Natural killer cell (primary cell): Measurements from ENCODE around the gene RHOF. TPM values are rescaled to one million over a fixed set of nuclear protein-coding genes. Genes with fewer than 3 reads are reported as not detected.

Source experiments
- ATAC-seq, 3 donors: fragments of 150-1000 bp in 2 of 3; fragments of 200-7000 bp in 1 of 3; cut with Tn5 transposase; 1 replicate in 1 of 3; 2 replicates in 2 of 3; pipeline ENCODE4 v1.10.0; 2021; ENCODE audit warnings: mild to moderate bottlenecking in 2 of 3, moderate library complexity in 2 of 3
- DNase-seq, 2 donors: peaks; one replicate each; pipeline versions ENCODE4 v3.0.0 to v3.0.0-alpha.2; 2013 to 2021; ENCODE audit warnings: mixed read lengths in 1 of 2
- H3K27ac ChIP-seq: one replicate; pipeline ENCODE4 v1.5.1; 2013; ENCODE audit warnings: mild to moderate bottlenecking, low read length
- H3K27me3 ChIP-seq: one replicate; pipeline ENCODE4 v1.6.1; 2013; ENCODE audit warnings: low read length; ENCODE audit not compliant: control insufficient read depth, insufficient read depth
- H3K36me3 ChIP-seq: one replicate; pipeline ENCODE4 v1.6.1; 2013; ENCODE audit warnings: low read length; ENCODE audit not compliant: control insufficient read depth, insufficient read depth
- H3K4me1 ChIP-seq: one replicate; pipeline ENCODE4 v1.6.1; 2013; ENCODE audit warnings: low read length; ENCODE audit not compliant: control insufficient read depth, insufficient read depth
- H3K4me3 ChIP-seq: one replicate; pipeline ENCODE4 v1.5.1; 2013; ENCODE audit warnings: low read length
- H3K9me3 ChIP-seq: one replicate; pipeline ENCODE4 v1.6.1; 2013; ENCODE audit warnings: low read length; ENCODE audit not compliant: control insufficient read depth, insufficient read depth
- H3K27ac Mint-ChIP-seq, 2 donors: one replicate each; pipeline ENCODE4 v1.8.0; 2022; ENCODE audit warnings: mild to moderate bottlenecking in 2 of 2, mixed read lengths in 2 of 2, moderate library complexity in 1 of 2
- H3K27me3 Mint-ChIP-seq, 2 donors: one replicate each; pipeline ENCODE4 v1.8.0; 2022; ENCODE audit warnings: low read depth in 2 of 2, mixed read lengths in 2 of 2
- H3K36me3 Mint-ChIP-seq: one replicate; pipeline ENCODE4 v1.8.0; 2022; ENCODE audit warnings: mixed read lengths
- H3K4me1 Mint-ChIP-seq, 2 donors: one replicate each; pipeline ENCODE4 v1.8.0; 2022; ENCODE audit warnings: mixed read lengths in 2 of 2
- H3K4me3 Mint-ChIP-seq: one replicate; pipeline ENCODE4 v1.8.0; 2022; ENCODE audit warnings: mild to moderate bottlenecking, moderate library complexity, mixed read lengths
- H3K9me3 Mint-ChIP-seq, 2 donors: one replicate each; pipeline ENCODE4 v1.8.0; 2022; ENCODE audit warnings: mixed read lengths in 2 of 2
- WGBS: methylation state at CpG from one replicate; pipeline ENCODE4 v1.1.7; 2013; ENCODE audit warnings: missing lambda C conversion rate; ENCODE audit not compliant: insufficient coverage; 5-methylcytosine and 5-hydroxymethylcytosine counted together
- intact Hi-C: fragments of 100-400 bp; cut with micrococcal nuclease; formaldehyde crosslinking; loops from one replicate; pipeline ENCODE4 v1.14.2; 2022
- total RNA-seq, 4 donors: library from RNA; stranded (reverse); fragments of 120-200 nt in 1 of 4; gene quantifications; one replicate each; pipeline versions ENCODE4 v1.2.3 to v1.2.4, GENCODE V29; 2013 to 2022
- TF ChIP-seq, protein P1 (sequence below): fragments of 200-600 bp; IDR thresholded peaks from one replicate; pipeline ENCODE4 v1.8.0; 2022; ENCODE audit warnings: antibody characterized with exemption

RHOF gene
- total RNA-seq, 3 donors from 2014 or later (not counting 1 experiment from before 2014, with no cell fraction given), result 146 to 201 (median 177) TPM

DNA sequence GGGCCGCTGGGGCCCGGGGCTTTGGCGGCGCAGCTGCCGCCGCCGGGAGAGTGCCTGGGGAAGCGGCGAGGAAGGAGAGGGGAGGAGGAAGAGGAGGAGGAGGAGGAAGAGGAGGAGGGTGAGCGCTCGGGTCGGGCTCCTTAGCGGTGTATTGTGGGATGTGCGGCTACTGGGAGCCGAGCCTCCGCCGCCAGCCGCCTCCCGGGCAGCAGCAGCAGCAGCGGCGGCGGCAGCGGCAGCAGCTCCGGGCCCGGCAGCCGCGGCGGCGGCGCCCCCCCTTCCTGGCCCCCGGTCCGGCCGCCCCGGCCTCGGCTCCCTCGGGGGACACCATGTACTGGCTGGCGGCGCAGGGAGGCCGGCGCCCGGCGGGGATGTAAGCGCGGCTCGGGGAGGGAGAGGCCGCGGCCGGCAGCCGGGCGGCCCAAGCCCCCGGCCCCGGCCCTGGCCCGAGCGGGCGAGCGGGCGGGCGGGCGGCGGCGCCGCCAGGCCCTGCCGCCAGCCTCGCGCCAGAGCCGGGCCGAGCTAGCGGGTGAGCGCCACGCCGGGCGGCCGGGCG, 10.5 kb upstream of the RHOF start, which contains the start of gene SETD1B:
TSS of gene SETD1B (plus strand) at position 149 of the 556 bp plus-strand sequence. CDS start 729 bp downstream, outside the sequence.
- TF ChIP-seq, protein P1, sequence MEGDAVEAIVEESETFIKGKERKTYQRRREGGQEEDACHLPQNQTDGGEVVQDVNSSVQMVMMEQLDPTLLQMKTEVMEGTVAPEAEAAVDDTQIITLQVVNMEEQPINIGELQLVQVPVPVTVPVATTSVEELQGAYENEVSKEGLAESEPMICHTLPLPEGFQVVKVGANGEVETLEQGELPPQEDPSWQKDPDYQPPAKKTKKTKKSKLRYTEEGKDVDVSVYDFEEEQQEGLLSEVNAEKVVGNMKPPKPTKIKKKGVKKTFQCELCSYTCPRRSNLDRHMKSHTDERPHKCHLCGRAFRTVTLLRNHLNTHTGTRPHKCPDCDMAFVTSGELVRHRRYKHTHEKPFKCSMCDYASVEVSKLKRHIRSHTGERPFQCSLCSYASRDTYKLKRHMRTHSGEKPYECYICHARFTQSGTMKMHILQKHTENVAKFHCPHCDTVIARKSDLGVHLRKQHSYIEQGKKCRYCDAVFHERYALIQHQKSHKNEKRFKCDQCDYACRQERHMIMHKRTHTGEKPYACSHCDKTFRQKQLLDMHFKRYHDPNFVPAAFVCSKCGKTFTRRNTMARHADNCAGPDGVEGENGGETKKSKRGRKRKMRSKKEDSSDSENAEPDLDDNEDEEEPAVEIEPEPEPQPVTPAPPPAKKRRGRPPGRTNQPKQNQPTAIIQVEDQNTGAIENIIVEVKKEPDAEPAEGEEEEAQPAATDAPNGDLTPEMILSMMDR, result no peak
- WGBS, result under 1% methylated on average over 74 of the region's 74 CpGs
- Mint-ChIP-seq H3K27me3 (no peaks in the 10 kb centered on the region), H3K4me3 (peak within 1 kb of the TSS; percentile 100), H3K36me3 (no peaks in the 10 kb centered on the region), H3K27ac (peak within 1 kb of the TSS; percentile 100), H3K9me3 (no peaks in the 10 kb centered on the region), H3K4me1 (peaks cover 35 to 50% of the 10 kb centered on the region in 2 donors)
- H3K4me3 ChIP-seq, result peak within 1 kb of the TSS; percentile 59
- intact Hi-C loops, result loop anchor here (2.0 to 5.0 kb wide), 4 partner anchors 15 to 698 kb away; partner anchors contain the start of genes ORAI1, PSMD9 and ZCCHC8
- peak within 1 kb of the TSS; percentile 97 for H3K27ac ChIP-seq
- H3K4me1 ChIP-seq, result peaks cover 54% of the 10 kb centered on the region
- H3K27me3 ChIP-seq, result no peaks in the 10 kb centered on the region
- DNase-seq (peak; percentile 54 to 77), ATAC-seq (peak in 1 of 3 donors; percentile 7)
- H3K36me3 ChIP-seq, result peaks cover 29% of the 10 kb centered on the region
- H3K9me3 ChIP-seq, result no peaks in the 10 kb centered on the region

DNA sequence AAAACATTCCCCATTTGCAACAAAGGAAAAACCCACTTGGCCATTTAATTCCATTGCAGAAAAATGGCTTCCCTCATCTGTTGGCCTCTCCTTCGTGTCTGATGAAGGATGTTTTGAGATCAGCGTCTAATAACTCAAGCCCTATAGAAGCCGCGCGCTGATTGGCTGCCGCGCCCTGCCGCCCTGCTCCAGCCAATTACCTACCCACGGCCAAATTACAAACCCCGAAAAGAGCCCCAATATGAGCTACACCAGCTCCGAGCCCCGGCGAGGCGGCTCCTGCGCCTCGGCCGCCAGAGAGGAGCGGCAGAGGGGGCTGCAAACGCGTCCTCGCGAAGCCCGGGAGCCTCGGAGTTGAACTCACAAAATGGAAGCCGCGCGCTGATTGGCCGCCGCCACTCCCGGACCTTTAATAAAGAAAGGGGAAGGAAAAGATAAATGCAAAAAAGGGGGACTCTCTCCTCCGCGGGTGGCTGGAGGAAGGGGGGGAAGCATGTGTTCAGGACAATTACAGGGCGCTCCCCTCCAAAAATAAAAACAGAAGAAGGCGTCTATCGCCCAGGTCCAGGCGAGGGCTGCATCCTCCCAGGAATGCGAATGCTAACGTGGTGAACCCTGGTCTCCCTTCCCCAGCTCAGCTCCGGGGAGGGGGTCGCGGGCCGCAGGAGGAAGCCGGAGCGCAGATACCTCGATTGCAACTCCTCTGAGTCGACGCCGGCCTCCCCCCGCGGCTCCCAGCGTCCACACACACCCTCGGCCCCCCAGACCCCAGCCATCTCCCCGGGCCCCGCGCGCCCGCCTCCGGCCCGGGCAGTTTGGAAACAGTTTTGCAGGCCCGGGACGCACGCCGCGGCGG, 9.6 kb upstream of the RHOF start:
- Histone ChIP-seq H3K27me3 (no peaks in the 10 kb centered on the region), H3K27ac (peak overlapping the region; percentile 97), H3K4me1 (peaks cover 60% of the 10 kb centered on the region), H3K9me3 (no peaks in the 10 kb centered on the region), H3K36me3 (peaks cover 27% of the 10 kb centered on the region), H3K4me3 (peak overlapping the region; percentile 57)
- peak overlapping the region; percentile 100 for H3K27ac Mint-ChIP-seq
- peaks cover 44 to 58% of the 10 kb centered on the region in 2 donors for H3K4me1 Mint-ChIP-seq
- peak; percentile 52 to 69 (median 59) for ATAC-seq
- H3K27me3 Mint-ChIP-seq, result no peaks in the 10 kb centered on the region
- peak overlapping the region; percentile 100 for H3K4me3 Mint-ChIP-seq
- under 1% methylated on average over 65 of the region's 65 CpGs for WGBS
- H3K36me3 Mint-ChIP-seq, result no peaks in the 10 kb centered on the region
- peak; percentile 85 to 94 for DNase-seq
- intact Hi-C loops, result loop anchor here (1.0 to 5.0 kb wide), 5 partner anchors 9 to 699 kb away; partner anchors contain the start of genes ORAI1, PSMD9 and ZCCHC8
- TF ChIP-seq, protein P1, result no peak
- H3K9me3 Mint-ChIP-seq, result no peaks in the 10 kb centered on the region

DNA sequence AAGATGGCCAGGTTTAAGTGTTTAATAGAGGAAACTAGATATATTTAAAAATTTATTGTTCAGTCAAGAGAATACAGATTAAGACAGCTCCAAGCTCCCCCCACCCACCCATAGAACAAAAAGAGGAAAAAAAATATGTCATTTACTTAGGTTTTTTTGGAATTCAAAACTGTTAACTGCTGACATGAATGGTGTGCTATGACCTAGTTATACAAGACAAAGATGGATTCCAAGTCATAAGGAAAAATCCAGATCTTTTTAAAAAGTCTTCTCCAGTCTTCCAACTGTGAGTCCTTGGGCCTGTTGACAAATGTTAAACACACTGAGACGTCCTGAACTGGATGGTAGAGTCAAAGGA, 9.0 kb upstream of the RHOF start:
- no peaks in the 10 kb centered on the region for H3K36me3 Mint-ChIP-seq
- Histone ChIP-seq H3K9me3 (no peaks in the 10 kb centered on the region), H3K27ac (peak overlapping the region; percentile 97), H3K4me1 (peaks cover 60% of the 10 kb centered on the region), H3K4me3 (peak overlapping the region; percentile 57), H3K27me3 (no peaks in the 10 kb centered on the region), H3K36me3 (peaks cover 26% of the 10 kb centered on the region)
- intact Hi-C loops, result loop anchor here (1.0 to 5.0 kb wide), 5 partner anchors 8 to 700 kb away; partner anchors contain the start of genes ORAI1, PSMD9 and ZCCHC8
- ATAC-seq (no peak), DNase-seq (no peak)
- 0% methylated on average over 1 of the region's 1 CpG for WGBS
- H3K9me3 Mint-ChIP-seq, result no peaks in the 10 kb centered on the region
- TF ChIP-seq, protein P1, result no peak
- H3K27me3 Mint-ChIP-seq, result no peaks in the 10 kb centered on the region
- peak overlapping the region; percentile 100 for H3K4me3 Mint-ChIP-seq
- H3K4me1 Mint-ChIP-seq, result peaks cover 47 to 58% of the 10 kb centered on the region in 2 donors
- peak overlapping the region; percentile 100 for H3K27ac Mint-ChIP-seq
